Measurements from ENCODE around the gene KCNQ4.

Gene KCNQ4

DNA sequence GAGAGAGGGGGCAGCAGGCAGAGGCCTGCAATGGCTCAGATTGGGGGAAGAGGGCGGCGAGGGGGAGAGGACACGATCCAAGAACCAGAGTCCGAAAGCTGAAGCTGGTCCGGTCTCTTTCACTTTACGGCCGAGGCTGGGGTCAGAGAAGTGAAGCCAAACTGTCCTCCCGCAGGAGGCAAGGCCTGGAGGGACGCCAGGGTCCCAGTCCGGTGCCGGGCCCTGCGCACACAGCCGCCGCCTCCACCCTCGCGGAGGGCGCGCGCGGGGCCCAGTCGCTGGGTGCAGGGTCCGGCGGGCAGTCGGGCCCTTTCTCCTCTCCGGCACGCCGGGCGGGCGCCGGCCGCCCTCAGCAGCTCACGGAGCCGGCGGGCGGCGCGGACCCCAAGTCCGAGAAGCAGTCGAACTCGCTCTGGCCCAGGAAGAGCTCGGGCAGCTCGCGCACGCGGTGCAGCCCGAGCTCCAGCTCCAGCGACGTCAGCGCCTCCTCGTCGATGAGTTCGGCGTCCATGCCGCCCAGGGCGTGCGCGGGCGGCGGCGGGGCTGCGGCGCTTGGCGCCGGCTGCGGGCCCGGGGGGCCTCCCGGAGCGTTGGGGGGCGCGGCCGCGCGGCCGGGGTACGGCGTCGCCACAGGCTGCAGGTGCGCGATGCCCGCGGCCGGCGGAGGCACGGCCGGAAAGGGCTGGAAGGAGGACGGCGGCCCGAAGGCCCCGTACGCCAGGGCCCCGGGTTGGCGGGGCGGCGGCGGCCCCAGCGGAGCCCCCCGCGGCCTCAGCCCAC lies 77.8 kb downstream of the KCNQ4 start:
- H3K4me3 ChIP-seq (ENCODE audit: low read length) = peak overlapping the region; percentile 48
- no peak for DNase-seq (ENCODE audit: low read depth)
- TF ChIP-seq, protein P1, sequence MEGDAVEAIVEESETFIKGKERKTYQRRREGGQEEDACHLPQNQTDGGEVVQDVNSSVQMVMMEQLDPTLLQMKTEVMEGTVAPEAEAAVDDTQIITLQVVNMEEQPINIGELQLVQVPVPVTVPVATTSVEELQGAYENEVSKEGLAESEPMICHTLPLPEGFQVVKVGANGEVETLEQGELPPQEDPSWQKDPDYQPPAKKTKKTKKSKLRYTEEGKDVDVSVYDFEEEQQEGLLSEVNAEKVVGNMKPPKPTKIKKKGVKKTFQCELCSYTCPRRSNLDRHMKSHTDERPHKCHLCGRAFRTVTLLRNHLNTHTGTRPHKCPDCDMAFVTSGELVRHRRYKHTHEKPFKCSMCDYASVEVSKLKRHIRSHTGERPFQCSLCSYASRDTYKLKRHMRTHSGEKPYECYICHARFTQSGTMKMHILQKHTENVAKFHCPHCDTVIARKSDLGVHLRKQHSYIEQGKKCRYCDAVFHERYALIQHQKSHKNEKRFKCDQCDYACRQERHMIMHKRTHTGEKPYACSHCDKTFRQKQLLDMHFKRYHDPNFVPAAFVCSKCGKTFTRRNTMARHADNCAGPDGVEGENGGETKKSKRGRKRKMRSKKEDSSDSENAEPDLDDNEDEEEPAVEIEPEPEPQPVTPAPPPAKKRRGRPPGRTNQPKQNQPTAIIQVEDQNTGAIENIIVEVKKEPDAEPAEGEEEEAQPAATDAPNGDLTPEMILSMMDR (conservative IDR thresholded peaks at IDR 0.05; ENCODE audit: low read depth, low read length) = no peak

DNA sequence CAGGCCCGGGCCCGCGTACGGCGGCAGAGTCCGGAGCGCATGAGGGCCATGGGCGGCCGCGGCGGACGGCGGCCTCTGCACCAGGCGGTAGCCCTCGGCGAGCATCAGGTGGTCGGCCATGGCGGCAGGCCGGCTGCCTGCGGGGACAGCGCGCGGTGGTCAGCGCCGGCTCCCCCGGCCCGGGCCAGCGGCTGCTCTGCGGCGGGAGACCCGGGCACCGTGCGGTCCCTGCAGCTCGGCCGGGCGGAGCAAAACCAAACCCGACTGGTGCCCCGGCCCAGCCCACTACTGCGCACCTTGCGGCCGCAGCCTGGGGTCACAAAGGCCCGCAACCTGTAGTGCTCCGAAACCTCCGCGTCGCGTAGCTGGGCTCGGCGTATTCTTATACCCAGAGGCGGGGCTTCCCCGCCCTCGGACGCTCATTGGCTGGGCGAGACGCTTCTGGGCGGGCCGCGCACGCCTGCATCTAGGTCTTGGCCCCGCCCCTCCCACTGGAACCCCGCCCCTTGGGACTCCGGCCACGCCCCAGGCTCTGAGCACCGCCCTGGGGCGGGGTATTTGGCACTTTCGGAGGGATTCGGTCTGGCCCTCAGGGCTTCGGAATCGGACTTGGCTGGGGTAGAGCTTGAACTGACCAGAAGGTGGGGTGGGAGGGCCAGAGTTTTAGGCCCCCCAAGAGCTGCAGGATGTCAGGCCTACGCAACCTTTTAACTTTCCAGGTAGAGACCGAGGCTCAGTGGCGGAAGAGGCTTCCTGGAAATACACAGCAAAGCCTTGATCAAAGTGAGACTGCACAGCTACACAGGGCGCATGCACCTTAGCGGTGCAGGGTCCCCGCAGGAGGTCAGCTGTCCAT lies 78.6 kb downstream of the KCNQ4 start, which contains the start of gene CITED4:
Gene CITED4 (minus strand): TSS at position 356 of the 856 bp plus-strand sequence. CDS start 236 bp downstream, at position 120.
- peak within 1 kb of the TSS; percentile 48 for H3K4me3 ChIP-seq (ENCODE audit: low read length)
- DNase-seq (ENCODE audit: low read depth) = peak; percentile 57
- TF ChIP-seq, protein P1 (conservative IDR thresholded peaks at IDR 0.05; ENCODE audit: low read depth, low read length) = peak; percentile 19

DNA sequence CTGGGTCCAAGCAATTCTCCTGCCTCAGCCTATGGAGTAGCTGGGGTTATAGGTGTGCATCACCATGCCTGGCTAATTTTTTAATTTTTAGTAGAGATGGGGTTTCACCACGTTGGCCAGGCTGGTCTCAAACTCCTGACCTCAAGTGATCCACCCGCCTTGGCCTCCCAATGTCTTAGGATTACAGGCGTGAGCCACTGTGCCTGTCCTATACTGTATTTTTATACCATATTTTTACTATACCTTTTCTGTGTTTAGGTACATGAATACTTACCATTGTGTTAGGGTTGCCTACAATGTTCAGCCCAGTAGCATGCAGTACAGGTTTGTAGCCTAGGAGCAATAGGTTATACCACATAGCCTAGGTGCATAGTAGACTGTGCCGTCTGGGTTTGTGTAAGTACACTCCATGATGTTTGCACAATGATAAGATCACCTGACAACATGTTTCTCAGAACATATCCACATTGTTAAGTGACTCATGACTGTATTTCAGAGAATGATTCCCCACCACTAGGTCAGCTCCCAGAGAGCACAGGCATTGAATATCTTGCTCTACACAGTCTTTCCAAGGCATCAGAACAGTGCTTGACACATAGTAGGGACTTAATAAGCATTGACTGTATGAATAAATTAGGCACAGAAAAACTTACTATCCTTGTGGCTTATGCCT lies 84.6 kb downstream of the KCNQ4 start:
- TF ChIP-seq, protein P1 (conservative IDR thresholded peaks at IDR 0.05; ENCODE audit: low read depth, low read length) = no peak

DNA sequence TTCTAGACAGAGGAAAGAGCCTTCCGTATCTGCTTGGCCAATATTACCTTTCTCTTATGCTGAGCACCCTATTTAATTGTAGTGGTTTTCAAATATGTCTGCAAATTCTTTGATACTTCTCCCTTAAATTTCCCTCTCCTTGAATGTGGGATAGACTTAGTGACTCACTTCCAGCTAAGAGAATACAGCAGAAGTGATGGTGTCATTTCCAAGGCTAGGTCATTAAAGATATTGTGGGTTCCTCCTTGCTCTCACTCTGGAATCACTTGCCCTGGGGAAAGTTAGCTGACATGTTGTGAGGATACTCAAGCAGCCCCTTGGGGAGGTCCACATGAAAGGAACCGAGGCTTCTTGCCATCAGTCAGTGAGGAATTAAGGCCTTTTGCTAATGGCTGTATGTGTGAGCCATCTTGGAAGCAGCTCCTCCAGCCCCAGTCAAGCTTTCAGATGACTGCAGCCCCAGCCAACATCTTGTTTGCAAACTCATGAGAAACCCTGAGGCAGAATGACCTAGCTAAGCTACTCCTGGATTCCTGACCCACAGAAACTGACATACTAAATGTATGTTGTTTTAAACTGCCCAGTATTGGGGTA lies 86.6 kb downstream of the KCNQ4 start:
- H3K4me3 ChIP-seq (ENCODE audit: low read length) = no peak overlapping the region
- no peak for DNase-seq (ENCODE audit: low read depth)
- TF ChIP-seq, protein P1 (conservative IDR thresholded peaks at IDR 0.05; ENCODE audit: low read depth, low read length) = no peak

More for the DNA sequence above, 84.6 kb downstream of the KCNQ4 start:
- no peak for DNase-seq (ENCODE audit: low read depth)
- no peak overlapping the region for H3K4me3 ChIP-seq (ENCODE audit: low read length)

DNA sequence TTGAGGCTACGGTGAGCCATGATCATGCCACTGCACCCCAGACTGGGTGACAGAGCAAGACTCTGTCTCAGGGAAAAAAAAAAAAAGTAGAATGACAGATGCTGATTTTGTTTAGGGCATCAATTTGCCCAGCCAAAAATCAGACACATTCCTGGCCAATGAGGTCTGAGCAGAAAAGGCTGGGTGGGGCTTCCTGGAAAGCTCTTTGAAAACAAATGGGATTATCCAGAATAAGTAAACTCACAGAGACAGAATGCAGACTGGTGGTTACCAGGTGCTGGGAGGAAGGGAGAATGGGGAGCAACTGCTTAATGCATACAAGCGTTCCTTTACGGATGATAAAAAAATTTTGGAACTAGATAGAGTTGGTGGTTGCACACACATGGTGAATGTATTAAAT lies 88.7 kb downstream of the KCNQ4 start:
- no peak for DNase-seq (ENCODE audit: low read depth)
- no peak overlapping the region for H3K4me3 ChIP-seq (ENCODE audit: low read length)
- TF ChIP-seq, protein P1 (conservative IDR thresholded peaks at IDR 0.05; ENCODE audit: low read depth, low read length) = no peak

DNA sequence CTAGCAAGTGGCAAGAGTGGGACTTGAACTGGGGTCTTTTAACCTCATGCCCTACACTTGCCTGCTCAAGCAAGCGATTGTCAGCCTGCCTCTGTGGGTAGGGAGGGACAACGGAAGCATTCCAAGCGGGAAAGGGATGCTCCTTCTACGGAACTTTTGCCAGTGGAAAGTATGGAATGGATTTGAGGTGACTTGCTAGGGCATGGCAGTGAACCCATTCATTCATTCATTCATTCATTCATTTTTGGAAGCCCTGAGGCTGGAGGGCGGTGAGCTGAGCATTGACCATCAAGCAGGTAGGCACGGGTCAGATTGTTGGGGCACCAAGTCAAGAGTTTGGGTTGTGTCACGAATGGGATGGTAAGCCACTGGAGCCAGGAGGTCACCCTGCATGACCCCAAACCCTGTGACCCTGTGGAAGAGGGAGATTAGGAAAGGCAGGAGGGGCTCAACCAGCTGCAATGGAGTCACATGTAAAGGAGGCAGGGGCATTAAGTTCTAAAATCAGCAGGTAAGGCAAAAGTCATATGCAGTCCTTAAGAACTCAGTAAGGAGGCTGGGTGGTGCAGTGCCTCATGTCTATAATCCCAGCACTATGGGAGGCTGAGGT lies 90.4 kb downstream of the KCNQ4 start:
- no peak for DNase-seq (ENCODE audit: low read depth)
- no peak overlapping the region for H3K4me3 ChIP-seq (ENCODE audit: low read length)
- TF ChIP-seq, protein P1 (conservative IDR thresholded peaks at IDR 0.05; ENCODE audit: low read depth, low read length) = no peak

All from retinal pigment epithelial cell (primary cell).